ENCODE data around the gene MYL11.

The MYL11 gene

DNA sequence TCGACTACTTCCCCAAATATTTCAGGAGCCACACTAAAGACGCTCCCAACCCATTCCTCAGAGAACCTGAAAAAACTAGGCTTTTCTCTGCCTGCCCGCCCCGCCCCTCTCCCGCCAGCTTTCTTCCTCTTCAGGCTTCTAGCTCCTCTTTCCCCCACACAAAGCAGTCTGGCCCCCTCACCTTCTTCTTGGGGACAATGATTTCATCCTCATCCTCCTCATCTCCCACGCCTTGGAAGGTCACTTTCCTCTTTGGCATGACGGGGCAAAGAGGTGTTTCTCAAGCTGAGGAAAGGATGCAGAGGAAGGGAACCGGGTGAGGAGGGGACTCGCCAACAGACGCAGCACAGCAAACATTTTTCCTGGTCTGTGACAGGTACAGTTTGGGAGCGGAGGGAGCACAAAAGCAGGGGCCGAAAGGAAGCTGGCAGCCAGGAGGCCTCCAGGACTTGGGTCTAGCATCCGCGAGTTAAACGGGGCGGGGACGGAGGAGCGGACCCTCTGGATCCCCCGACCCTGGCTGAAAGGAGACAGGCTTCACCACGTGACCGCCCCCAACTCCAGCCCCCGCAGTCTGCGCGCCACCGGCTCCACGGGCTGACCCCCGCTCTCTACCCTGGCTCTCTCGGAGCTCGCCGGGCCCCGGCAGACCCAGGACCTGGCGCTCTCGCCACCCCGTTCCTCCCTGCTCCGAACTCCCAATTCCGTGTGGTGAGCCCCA is 20.0 kb upstream of the MYL11 start:
- no peak for DNase-seq

DNA sequence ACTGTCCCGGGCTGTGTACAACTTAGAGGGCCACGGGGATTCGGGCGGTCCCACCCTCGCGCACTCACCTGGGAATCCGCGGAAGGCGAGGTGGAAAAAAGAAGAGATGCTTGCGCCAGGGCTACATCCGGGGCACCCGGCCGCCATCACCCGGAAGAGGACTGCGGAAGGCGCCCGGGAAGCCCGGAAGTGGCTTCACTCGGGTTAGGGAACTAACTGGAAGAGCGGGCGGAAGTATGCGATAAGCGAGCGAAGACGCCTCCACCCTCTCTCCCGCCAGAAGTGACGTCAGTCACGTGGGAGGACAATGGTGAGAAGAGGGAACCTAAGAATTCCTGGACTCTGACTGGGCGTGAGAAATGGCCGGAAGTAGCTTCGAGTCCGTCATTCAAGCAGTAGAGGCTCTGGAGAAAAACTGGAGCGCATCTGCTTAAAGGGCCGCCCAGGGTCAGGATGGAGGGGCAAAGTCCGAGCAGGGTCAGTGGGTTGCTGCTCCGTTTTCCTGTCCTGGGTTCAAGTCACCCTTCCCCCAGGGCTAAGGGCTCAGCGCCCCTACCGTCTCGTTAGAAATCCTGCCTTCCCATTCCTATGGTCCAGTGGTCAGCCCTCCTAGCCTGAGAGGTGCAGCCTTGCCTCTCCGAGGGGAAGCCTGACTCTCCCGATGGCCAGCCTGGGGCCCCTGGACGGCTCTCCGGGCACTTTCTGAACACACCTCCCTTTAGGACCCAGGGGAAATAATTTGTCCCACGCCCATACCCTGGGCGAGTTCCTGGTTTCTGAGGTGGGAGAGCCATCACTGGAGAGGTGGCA is 19.3 kb upstream of the MYL11 start, which contains the start of gene CD2BP2:
Gene CD2BP2, minus strand, starts transcription at position 165 of the 810 bp plus-strand sequence. CDS start 627 bp downstream, outside the sequence.
- DNase-seq, result peak; percentile 82 to 94

DNA sequence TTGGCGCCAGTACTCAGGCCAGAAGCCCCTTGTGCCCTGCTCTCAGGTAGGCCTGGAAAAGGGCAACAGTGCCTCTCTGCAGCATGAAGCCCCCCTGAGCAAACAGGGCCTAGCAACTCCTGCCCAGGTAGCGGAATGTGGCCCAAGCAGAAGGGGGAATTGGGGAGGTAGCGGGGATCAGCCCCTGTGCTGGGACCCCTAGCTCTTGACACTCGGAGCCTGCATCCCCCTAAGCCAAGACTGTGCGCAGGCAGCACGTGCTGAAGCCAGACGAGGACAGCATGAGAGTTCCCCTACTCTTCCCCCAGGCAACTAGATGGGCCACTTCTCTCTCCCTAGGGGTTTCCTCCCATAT is 18.7 kb upstream of the MYL11 start:
- no peak for DNase-seq

DNA sequence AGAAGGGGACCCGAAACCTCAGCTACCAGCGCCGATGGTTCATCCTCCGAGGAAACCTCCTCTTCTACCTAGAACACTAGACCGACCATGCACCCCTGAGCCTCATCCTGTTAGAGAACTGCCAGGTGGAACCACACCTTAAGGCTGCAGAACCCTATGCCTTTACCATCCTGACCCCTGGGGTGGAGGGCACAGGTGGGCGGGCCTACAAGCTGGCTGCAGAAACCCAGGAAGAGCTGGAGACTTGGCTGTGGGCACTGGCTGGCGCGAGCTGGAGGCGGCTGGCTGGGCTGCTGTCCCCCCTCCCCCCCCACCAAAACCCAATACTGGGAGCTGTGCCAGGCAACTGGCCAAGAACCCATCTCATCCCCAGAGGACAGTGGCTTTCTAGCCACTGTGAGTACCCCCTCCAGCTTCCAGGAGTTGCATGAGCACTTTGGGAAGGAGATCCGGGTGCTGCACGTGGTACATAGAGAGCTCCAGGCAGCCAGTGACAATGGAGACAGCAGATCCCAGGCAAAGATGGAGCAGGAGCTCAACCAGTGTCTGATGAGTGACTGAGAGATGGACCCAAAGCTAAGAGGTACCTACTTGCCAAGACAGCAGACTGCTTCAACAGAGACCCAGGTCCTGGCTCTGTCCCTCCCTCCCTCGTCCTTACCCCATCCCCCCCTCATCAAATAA is 18.1 kb upstream of the MYL11 start:
- no peak for DNase-seq

DNA sequence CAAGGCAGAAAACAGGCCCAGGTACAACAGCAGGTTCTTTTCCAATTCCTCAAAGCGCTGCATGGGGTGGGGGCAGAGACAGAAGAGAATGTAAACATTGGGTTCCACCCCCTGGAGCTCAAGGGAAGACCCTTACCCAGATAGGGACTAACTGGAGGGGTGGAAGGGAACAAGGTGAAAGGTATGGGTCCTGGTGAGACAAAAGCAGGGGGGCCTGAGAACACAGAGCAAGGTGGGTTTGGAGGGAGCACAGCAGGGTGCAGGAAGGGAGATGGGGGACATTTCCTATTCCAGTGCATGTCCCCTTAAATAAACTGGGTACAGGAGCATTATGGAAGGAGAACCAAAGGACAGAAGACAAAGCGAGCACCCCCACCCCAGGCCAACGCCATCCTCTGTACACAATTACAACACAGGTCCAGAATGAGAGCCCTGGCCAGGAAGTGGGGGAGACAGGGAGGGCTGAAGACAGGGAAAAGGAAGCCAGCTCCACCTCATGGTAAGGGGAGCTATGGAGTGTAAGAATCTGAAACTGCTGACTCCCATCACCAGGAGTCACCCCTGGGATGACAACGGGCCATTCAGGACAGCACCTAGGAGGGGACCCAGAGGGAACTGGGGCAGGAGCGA is 17.4 kb upstream of the MYL11 start:
- DNase-seq, result no peak

DNA sequence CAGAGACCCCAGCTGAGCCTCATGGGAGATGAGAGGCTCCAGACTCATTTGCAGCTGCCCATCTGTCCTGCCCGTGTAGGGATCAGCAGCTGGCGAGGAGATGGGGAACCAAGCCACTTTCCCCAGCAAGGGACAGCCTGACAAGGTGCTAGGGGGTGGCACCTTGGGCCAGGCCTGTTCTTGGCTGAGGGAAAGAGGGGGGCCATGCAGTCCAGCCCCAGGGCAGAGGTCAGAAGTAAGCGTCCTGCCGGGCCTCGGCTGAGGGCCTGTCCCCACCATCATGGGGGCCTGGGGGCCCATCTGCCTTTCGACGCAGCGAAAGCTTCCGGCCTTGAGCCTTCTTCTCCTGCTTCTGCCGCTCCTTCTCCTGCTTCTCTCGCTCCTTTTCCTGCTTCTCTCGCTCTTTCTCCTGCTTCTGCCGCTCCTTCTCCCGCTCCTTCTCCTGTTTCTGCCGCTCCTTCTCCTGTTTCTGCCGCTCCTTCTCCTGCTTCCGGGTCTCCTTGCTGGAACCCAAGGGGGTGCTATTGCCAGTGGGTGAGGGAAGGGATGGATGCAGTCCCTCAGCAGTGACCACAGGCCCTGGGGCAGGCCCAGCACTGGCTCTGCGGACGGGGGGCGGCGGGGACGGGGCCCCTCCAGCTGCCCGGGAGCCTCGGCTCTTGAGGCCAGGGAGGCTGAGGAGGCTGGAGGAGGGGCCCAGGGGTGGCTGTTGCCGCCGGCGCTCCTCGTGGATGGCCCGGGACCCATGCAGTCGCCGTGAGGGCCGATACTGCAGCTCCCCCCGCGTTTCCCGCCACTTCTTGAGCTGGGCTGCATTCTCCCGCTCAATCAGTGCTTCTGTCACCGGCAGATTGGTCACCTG is 16.7 kb upstream of the MYL11 start:
- DNase-seq, result no peak

DNA sequence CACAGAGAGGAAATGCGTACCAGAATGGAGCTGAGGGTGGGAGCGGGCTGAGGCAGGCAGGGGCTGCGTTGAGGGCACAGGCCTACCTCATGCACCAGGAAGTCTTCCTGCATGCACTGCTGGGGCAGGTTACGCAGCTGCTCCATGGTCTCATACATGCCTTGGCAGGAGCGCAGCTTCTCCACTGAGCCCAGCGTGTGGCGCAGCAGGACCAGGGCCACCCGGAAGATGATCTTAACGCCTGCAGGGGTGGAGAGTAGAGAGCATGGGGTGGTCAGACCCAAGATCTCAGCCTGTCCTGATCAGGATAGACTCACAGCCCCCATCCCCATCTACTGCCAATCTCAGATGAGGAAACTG is 16.0 kb upstream of the MYL11 start:
- DNase-seq, result no peak

DNA sequence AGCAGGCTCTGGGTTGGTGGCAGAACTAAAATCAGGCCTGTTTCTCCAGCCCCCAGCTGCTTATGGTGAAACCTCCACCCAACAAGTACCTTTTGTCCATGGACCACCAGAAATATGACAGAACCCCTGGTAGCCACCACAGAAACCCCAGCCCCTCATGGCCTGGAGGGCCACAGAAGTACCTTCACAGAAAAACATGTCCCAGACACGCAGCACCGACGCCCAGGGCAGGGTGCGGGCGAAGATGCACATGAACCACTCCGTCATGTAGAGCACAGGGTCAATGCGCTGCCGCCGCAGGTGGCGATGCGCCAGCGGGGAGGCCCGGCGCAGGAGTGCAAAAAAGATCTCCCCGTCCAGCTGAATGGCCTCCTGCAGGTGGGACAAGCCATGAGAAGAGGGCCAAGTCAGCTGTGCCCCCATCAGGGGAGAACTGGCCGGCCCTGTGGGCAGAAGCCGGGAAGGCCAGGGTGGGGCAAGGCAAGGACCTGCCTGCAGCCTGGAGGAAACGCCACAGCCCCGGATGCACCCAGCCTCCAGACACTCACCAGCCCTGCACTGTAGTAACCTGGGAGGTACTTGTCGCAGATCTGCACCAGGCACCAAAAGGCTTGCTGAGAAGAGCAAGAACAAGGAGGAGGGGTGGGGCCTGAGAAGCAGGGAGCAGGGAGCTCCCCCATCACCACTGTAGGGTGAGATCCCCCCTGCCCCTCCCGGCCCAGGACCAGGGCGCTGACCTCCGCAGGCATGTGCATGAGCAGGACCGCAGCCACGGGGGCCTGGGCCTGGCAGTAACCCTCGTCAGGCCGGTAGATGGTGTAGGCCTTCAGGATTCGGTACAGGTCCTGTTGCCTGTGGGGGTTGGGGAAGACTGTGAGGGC is 15.4 kb upstream of the MYL11 start:
- DNase-seq, result no peak

DNA sequence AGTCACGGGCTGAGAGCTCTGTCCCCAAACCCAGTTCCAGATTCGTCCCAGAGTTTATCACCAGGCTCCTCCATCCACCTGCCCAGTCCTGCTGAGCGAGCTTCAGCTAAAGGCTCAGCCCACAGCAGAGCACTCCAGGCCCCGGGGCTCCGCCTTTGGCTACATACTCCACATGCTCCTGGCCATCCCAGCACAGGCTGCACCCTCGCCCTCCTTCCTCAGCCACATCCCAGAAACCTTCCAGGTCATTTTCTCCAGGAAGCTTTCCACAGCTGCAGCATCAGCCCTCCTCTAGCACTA is 14.8 kb upstream of the MYL11 start:
- DNase-seq, result no peak

DNA sequence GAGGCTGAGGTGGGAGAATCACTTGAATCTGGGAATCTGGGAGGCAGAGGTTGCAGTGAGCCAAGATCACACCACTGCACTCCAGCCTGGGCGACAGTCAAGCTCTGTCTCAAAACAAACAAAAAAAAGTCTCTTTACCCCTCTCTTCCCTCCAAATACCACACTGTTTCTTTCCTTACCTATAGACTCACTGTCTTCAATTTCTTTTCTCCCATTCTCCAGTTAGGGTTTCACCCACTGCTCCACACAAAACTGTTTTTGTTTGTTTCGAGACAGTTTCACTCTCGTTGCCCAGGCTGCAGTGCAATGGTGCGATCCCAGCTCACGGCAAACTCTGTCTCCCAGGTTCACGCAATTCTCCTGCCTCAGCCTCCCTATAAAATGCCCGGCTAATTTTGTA is 13.4 kb upstream of the MYL11 start:
- DNase-seq, result no peak

DNA sequence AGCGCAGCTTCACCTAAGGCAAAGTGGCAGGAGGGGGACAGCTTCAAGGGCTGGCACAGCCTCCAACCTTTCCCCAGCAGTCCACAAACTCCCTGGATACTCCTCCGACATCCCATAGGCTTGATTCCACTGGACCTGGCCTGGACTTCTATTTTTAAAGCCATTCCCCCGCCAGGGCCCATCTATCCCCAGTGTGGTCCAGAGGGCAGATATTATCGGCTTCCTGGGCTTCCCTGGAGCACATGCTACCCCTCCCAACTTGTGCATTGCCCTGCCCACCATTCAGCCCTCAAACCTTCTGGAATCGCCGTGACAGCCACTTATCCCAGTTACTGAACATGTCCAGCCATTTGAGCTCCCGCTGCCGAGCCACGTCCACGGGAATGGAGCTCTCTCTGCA is 9.4 kb upstream of the MYL11 start:
- no peak for DNase-seq

DNA sequence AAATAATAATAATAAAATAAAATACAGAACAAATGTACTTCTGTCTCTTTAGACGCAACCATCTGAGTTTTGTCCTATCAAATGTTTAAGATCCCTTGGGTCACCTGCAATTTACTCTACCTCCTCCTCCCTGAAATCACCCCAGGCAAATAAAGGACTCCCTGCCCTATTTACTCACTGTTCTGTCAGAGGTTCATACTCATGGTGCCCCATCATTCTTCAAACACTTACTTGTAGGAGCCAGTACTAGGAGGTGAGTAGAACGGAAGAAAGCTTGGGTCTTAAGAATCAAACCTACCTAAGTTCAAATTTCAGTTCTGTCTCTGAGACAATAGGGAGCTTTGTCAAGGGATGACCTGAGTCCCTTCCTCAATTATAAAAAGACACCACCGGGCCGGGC is 8.1 kb upstream of the MYL11 start:
- no peak for DNase-seq

DNA sequence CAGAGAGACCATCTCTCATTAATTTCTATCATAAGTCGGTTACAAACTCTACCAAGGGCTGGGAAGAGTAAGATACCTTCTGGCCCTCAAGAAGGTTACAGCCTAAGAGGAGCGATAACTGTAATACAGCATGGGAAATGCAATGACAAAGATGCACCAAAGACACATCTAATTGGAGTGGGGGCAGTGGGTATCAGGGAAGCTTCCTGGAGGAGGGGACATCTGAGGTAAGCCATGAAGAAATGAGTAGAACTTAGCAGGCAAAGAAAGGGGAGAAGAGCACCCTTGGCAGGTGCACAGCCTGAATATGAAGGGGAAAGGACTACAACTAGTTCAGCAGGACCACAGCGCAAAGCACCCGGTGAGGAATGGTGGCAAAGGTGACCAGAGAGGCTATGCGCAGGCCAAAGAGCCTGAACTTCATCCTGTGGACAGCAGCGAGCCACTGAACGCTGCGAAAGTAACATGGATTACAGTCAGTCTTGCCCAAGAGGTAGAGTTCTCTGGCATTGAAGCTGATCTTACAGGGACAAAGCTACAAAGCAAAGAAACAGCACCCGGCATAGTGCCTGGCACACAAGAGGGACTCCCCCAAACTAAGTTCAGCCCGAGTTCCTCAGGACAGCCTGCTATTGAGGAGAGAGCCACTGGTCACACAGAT is 7.1 kb upstream of the MYL11 start:
- DNase-seq, result no peak

DNA sequence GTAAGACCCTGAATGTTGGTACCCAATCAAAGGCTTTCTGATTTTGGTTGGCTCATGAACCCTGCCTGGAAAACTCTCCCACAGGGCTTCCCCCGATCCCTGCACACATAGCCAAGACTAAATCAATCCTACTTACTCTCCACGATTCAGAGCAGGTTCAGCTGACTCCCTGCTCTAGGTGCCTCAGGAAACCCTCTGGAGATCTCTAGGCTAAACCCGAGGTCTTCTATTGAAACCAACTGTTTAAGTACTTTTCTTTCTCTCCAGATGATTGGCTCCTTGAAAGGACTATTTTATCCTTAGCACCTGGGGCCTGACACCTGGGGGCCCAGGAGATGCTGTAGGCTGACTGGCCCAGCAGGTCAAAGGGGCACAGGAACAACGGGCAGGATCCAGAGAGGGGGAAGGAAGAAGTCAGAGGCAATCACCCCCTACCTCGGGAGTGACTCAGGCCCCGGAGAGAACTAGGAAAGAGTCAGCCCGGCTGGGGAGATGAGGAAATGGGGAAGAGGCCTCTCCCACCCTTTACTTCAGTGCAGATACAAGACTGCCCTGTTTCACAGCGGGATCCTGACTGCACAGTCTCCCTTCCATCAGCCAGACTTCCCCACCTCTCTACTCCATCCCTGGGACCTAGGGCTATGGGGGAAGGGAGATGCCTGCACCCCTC is 6.3 kb upstream of the MYL11 start:
- no peak for DNase-seq

DNA sequence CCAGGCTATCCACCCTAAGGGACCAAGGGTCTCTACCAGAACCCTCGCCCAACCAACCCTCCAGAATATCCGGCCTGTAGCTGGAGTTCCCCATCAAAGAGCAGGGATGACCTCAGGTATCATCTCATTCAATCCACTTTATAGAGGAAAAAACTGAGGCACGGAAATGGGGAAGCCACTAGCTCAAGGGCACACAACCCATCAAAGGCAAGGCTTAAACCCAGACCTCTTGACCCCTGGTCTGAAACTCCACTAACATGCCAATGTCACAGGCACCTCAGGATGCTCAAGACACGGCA is 5.9 kb upstream of the MYL11 start:
- no peak for DNase-seq

DNA sequence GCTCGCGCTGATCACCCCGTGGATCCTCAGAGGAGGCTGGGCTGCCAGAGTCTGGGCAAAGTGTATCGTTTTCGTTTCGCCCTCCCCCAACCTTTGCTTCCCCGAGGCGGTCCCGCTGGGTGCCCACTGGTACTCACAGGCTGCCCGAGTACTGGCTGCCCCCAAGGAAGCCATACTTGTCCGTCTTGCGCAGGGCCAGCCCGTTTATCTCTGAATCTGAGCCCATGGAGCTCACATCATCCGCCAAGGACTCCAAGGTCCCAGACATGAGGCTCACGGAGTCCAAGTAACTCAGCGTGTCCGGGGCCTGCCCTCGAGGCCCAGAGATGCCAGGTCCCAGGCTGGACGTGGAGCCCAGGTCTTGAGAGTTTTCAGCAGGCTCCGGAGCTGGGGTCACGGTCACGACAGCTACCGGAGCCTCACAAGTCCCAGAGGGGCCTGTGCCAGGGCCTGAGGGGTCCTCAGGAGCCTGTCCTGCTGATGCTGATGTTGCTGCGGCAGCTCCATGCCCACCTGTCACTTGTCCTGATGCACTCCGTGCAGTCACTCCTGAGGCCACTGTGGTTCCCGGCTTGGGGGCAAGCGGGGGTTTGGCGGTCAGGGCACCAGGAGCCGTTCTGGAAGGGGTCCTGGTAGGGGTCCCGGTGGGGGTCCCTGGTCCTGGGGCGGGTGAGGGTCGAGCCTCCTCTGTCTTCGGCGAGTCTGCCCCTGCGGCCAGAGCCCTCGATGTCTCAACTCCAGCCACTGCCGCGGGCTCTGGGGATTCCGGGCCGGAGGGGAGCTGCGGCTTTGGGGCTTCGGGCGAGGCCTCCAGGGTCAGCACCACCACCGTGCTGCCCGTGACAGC is 5.3 kb upstream of the MYL11 start:
- no peak for DNase-seq

DNA sequence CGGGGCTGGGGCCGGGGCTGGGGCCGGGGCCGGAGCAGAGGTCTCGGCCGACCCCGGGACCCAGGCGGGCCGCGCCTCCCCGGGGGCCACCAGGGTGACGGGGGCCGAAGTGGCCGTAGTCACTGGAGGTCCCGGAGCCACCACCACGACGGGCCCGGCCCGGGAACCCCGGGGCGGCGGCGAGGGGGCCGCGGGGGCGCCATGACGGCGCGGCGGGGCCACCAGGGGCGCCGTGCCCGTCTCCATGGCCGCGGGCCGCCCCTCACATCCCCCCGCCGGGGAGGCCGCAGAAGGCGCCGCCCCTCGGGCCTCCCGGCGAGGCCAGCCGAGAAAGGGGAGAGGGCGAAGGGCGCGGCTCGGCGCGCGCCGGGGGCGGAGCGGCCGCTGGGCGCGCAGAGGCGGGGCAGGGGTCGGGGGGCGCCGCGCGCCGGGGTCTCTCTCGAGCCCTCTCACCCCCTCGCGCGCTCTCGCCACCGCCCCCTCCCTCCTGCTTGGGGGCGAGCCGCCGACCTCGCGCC is 4.6 kb upstream of the MYL11 start:
- no peak for DNase-seq

DNA sequence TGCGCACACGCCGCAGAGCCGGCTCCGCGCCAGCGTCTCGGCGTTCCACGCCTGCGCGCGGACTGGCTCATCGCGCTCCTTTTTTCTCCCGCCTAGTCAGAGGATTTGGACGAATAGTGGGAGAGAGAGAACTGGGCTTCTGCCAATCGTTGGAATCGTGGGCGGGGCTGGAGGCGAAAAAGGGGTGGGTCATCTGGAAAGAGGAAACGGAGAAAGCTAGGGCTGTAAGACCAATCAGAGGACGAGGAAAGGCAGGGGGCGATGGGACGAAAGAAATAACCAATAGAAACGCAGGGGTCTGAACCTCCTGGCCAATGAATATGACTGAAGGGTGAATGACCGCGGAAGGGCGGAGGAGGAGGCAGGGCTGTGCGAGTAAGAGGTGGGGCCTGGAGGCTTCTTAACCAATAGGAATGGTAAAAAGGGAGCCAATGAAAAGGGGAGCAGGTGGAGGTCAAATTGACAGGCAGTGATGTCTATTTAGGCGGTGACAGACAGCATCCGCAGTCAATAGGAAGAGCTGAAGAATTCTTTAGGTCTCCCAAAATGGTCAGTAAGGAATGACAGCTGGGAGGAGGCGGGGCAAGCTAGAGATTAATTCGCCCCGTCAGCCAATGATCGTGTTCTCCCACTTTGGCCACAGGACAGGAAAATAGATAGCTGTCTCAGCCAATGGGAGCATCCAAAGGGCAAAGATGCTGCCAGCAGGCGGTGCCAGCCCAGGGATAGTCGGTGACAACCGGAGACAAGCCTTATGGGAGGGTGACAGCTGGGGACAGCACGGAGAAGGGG is 4.0 kb upstream of the MYL11 start, which contains the start of gene TBC1D10B:
Gene TBC1D10B, minus strand, starts transcription at position 39 of the 792 bp plus-strand sequence. CDS start 311 bp downstream, outside the sequence.
- DNase-seq, result peak; percentile 99 to 100
